HK-2 (cell line): ENCODE data around the gene PIK3CA.
"Not testable (repeated sequence)": the region's sequence is repeated elsewhere in the genome, so short reads cannot be mapped to it uniquely, and the experiment has no call there.

Experiments
- DNase-seq: peaks from one replicate; pipeline ENCODE4 v3.0.0-alpha.2; 2018; ENCODE audit not compliant: unreplicated experiment

Gene PIK3CA

GRCh38 chr3:179196700-179197099 lies 48.5 kb downstream of the PIK3CA start:
- no peak for DNase-seq

GRCh38 chr3:179200790-179201189 lies 52.6 kb downstream of the PIK3CA start:
- no peak for DNase-seq

- DNase-seq: not testable (repeated sequence)
These were observed 67.4 kb downstream of the PIK3CA start for GRCh38 chr3:179215550-179215949.

DNA sequence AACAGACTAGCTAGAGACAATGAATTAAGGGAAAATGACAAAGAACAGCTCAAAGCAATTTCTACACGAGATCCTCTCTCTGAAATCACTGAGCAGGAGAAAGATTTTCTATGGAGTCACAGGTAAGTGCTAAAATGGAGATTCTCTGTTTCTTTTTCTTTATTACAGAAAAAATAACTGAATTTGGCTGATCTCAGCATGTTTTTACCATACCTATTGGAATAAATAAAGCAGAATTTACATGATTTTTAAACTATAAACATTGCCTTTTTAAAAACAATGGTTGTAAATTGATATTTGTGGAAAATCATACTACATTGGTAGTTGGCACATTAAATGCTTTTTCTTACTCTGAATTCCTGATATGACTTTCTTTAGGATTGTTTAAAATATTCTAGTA lies 70.1 kb downstream of the PIK3CA start:
- DNase-seq: not testable (repeated sequence)

GRCh38 chr3:179223548-179223947 lies 75.4 kb downstream of the PIK3CA start:
- DNase-seq: no peak

DNA sequence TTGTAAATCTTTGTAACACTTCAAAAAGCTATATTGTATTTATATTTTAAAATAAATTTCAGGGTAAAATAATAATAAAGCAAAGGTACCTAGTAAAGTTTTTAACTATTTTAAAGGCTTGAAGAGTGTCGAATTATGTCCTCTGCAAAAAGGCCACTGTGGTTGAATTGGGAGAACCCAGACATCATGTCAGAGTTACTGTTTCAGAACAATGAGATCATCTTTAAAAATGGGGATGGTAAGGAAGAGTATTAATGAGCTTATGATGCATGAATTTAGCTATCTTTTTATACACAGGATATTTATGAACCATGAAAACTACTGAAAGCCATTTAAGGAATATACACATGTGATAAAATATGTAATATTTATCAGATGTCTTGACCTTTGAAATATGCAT lies 76.4 kb downstream of the PIK3CA start:
- no peak for DNase-seq

DNA sequence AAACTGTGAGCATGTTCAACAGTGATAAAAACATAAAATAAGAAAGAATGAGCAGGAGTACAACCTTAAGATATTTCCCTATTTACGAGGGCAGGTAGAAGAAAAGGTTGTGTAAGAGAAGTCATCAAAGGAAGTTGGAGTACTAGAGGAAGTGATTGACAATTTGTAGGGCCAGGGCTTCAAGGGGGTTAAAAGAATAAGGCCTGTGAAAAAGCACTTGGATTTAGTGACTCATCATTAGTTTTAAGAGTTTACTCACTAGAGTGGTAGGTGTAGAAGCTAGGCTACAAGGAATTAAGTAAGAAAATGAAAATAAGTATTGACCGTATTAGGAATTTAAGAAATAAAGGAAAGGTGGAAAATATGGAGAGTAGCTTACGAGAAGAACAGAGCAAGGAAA lies 79.2 kb downstream of the PIK3CA start:
- DNase-seq: no peak

GRCh38 chr3:179229177-179229576 lies 81.0 kb downstream of the PIK3CA start:
- no peak for DNase-seq

GRCh38 chr3:179233043-179233442 lies 84.9 kb downstream of the PIK3CA start:
- no peak for DNase-seq

- DNase-seq: no peak
These were observed 86.0 kb downstream of the PIK3CA start for GRCh38 chr3:179234199-179234598.

DNA sequence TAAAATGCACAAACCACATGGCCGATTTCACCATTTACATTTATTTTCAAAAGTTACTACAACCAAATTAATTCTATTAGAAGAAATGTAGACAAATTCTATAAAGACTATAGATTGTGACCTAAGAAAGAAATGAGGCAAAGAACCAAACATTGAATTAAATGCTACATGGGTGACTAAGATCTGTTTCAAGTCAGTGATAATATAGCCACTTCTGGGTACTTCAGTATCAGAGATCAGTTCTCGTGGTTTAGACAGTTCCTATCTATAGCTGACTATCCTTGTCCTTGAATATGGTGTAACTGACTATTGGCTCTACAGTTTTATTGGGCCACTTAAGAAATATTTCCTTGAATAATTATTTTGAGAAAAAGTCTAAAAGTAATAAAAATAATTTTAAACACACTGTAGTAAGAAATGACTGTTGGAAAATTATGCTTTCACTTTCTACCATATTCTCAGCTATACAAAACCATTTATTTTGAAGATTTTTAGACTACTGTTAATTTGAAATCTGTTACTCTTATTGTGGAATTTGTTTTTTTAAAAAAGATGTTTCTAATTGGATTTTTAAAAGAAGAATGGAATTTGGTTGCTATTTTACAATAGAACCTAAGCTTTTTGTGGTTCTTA lies 88.6 kb downstream of the PIK3CA start:
- DNase-seq: no peak

- DNase-seq: not testable (repeated sequence)
These were observed 92.1 kb downstream of the PIK3CA start for GRCh38 chr3:179240299-179240698.

DNA sequence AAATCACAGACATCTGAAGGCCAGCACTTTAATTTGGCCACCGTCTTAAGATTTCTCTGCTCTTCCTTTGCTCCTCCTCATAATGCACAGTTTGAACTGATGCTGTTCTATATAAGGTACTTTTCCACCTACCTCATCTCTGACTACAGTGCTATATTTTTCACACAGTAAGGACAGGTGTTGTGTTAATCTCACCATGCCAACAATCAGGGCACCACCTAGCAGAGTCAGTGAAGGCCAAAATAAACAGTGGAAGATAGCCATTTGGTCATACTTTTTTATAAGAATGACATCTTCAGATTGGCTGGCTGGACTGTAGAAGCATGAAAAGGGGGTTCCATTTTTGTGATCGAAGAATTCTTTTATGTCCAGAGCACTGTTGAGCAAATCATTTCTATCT lies 94.7 kb downstream of the PIK3CA start:
- DNase-seq: not testable (repeated sequence)

DNA sequence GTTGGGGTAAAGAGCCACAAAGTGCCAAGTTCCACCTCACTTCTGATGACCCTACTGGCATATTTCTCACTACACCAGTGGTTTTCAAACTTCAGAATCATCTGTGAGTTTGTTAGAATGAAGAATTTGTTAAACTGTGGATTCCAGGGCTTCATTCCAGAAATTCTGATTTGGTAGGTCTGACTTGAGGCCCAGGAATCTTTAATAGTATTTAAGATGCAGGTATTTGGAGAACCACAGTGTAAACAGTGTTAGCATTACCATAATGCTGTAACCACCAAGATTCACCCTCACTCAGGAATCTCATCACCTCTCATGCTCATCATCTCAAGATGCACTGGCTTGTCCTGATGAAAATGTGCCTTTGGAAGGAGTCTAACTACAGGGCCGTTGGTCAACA lies 96.7 kb downstream of the PIK3CA start:
- no peak for DNase-seq

GRCh38 chr3:179247289-179248015 lies 99.3 kb downstream of the PIK3CA start:
- DNase-seq: no peak

GRCh38 chr3:179250803-179251476 lies 102.8 kb downstream of the PIK3CA start, which contains the start of gene KCNMB3:
KCNMB3 (minus strand) TSS chr3:179251114; CDS start chr3:179250990, 124 bp downstream.
- DNase-seq: no peak

- DNase-seq: no peak
These were observed 108.7 kb downstream of the PIK3CA start for GRCh38 chr3:179256813-179257212.

- DNase-seq: not testable (repeated sequence)
These were observed 109.6 kb downstream of the PIK3CA start for GRCh38 chr3:179257742-179258141.

DNA sequence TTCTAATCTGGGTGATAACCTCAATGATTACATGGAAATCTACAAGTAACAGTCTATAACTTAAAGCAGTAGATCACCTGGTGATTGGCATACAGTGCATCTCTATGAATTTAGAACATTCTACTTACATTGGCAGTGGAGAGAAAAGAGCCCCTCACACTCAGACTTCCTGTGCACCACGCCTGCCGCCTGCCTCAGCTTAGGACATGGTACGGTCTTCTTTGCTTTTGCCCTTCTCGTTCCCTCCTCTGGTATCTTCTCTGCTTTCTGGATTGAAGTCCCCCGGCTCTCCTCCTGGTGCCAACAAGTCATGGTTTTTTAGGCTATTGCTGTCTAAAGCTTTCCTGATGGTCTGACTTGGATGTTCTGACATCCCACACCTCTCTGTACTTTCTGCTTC lies 110.7 kb downstream of the PIK3CA start:
- no peak for DNase-seq

DNA sequence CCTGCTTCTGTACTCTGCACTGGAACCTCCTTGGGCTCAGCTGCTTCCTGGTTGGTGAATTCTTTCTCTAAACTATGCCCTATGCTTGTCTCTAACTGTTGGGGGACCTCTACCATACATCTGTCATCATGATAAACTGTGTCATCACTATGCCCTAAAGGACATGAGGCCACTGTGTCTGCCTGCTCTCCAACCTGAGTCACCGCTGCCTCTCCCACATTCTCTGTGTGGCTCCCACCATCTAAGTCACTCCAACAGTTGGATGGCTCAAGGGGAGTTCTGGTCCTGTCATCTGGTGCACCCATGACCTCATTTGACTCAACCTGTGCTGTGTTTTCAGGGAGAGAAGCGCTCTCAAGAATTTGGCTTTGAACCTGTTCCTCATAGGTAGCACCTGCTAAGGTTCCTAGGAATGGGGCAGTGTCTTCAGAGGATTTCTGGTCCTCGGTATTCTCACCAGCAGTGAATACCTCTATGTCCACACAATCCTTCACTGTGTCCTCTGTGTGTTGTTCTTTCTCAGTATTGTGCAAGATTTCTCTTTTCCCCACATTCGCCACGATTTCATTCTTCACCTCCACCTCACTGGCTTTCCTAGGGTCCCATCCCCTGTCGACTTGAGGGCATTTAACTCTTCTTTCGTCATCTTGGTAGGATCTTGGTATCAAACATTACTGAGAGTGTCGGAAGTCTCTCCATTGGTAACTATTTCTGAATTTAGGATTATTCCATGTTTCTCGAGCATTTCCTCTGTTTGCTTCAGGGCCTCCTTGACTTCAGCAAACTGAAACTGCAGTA lies 112.0 kb downstream of the PIK3CA start:
- not testable (repeated sequence) for DNase-seq

DNA sequence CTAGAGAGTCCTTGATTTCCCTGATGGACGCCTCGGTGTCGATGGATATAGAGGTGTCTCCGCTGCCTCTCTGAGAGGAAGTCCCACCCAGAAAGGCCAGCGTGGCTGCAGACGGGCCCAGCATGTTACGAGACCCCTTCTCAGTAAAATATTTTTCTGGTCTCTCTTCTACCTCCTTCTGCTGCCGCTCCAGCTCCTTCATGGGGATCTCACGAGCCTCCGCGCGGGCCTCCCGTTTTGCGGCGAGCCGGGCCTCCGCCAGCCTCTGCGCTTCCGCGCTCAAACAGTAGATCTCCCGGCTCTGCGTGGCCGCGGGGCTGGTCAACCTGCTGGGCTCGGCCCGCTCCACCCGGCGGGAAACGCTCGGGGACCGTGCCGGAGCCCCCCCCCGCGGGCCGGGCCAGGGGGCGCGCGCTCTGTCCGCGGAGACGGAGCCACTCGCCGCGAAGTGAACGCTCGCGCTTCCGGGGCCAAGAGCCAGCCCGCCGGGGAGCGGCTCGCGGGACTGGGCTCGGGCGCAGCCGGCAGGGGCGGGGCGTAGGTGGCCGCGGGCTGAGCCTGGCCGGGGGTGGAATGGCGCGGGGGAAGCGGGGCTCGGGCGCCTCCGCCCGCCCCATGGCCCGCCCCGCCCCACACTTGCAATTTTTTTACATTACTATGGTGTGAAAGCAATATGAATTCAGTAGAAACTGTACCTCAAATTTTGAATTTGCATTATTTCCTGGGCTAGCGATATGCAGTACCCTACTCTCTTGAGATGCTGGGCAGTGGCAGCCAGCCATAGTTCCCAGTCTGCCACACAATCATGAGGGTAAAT lies 113.0 kb downstream of the PIK3CA start:
- peak; percentile 72 for DNase-seq
